Activated T-helper 2 cell treated with anti-CD3 and anti-CD28 coated beads, Interferon-gamma antibody, Interleukin-2, Interleukin-4, amounts not matched to agents 10 μg/mL and 5 μg/mL and 100 μg/mL, durations not matched to agents 14 hours and 24 hours and 36 hours (primary cell): ENCODE measurements around the gene EMD. TPM values are rescaled to one million over a fixed set of nuclear protein-coding genes. Genes with fewer than 3 reads are reported as not detected.
"Not testable (repeated sequence)": the region's sequence is repeated elsewhere in the genome, so short reads cannot be mapped to it uniquely, and the experiment has no call there.

Experiments
- DNase-seq: peaks from one replicate; pipeline ENCODE4 v3.0.0; 2021; ENCODE audit warnings: low spot score
- H3K27ac Mint-ChIP-seq: one replicate; pipeline ENCODE4 v1.8.0; 2021; ENCODE audit warnings: mixed read lengths
- H3K27me3 Mint-ChIP-seq: one replicate; pipeline ENCODE4 v1.8.0; 2021; ENCODE audit warnings: low read depth, mixed read lengths
- H3K36me3 Mint-ChIP-seq: one replicate; pipeline ENCODE4 v1.8.0; 2021; ENCODE audit warnings: low read depth, mixed read lengths
- H3K4me1 Mint-ChIP-seq: one replicate; pipeline ENCODE4 v1.8.0; 2021; ENCODE audit warnings: low read depth, mixed read lengths
- H3K4me3 Mint-ChIP-seq: one replicate; pipeline ENCODE4 v1.8.0; 2021; ENCODE audit warnings: low read depth, mild to moderate bottlenecking, moderate library complexity, mixed read lengths
- H3K9me3 Mint-ChIP-seq: one replicate; pipeline ENCODE4 v1.8.0; 2021; ENCODE audit warnings: mixed read lengths
- intact Hi-C: fragments of 100-400 bp; cut with micrococcal nuclease; formaldehyde crosslinking; loops from one replicate; pipeline ENCODE4 v1.15.1; 2023
- total RNA-seq: library from RNA; stranded (reverse); gene quantifications from 2 replicates; pipeline ENCODE4 v1.2.3, GENCODE V29; 2022

EMD gene
- total RNA-seq, 1 donor from 2014 or later: 95.6 TPM

- peak; percentile 53 for DNase-seq
- peaks cover 5% of the 10 kb centered on the region for H3K4me1 Mint-ChIP-seq
- H3K9me3 Mint-ChIP-seq: no peaks in the 10 kb centered on the region
- peak overlapping the region; percentile 100 for H3K27ac Mint-ChIP-seq
- H3K36me3 Mint-ChIP-seq: peaks cover 36% of the 10 kb centered on the region
- intact Hi-C loops: loop anchor here (5.0 kb wide), 1 partner anchor 40 kb away; the partner anchor contains the start of gene GDI1
- no peaks in the 10 kb centered on the region for H3K27me3 Mint-ChIP-seq
- peak overlapping the region; percentile 100 for H3K4me3 Mint-ChIP-seq
Measured at GRCh38 chrX:154396973-154397887, 18.1 kb downstream of the EMD start.

GRCh38 chrX:154397888-154398667 lies 19.0 kb downstream of the EMD start, which contains the start of gene RPL10:
TSS of gene RPL10 (plus strand) at chrX:154398377. CDS start at chrX:154398520, 143 bp downstream.
- peaks cover 5% of the 10 kb centered on the region for H3K4me1 Mint-ChIP-seq
- no peaks in the 10 kb centered on the region for H3K9me3 Mint-ChIP-seq
- H3K4me3 Mint-ChIP-seq: peak within 1 kb of the TSS; percentile 100
- H3K27me3 Mint-ChIP-seq: no peaks in the 10 kb centered on the region
- peak; percentile 93 for DNase-seq
- intact Hi-C loops: loop anchor here (5.0 kb wide), 1 partner anchor 39 kb away; the partner anchor contains the start of gene GDI1
- H3K27ac Mint-ChIP-seq: peak within 1 kb of the TSS; percentile 100
- H3K36me3 Mint-ChIP-seq: peaks cover 36% of the 10 kb centered on the region

GRCh38 chrX:154398668-154399526 lies 19.8 kb downstream of the EMD start:
- Mint-ChIP-seq H3K27ac (peak overlapping the region; percentile 100), H3K27me3 (no peaks in the 10 kb centered on the region)

GRCh38 chrX:154399527-154400368 lies 20.7 kb downstream of the EMD start:
- peaks cover 5% of the 10 kb centered on the region for H3K4me1 Mint-ChIP-seq
- no peak for DNase-seq
- no peaks in the 10 kb centered on the region for H3K27me3 Mint-ChIP-seq
- H3K36me3 Mint-ChIP-seq: peaks cover 36% of the 10 kb centered on the region
- peak overlapping the region; percentile 100 for H3K27ac Mint-ChIP-seq
- no peaks in the 10 kb centered on the region for H3K9me3 Mint-ChIP-seq
- intact Hi-C loops: loop anchor here (5.0 kb wide), 1 partner anchor 38 kb away; the partner anchor contains the start of gene GDI1
- peak overlapping the region; percentile 100 for H3K4me3 Mint-ChIP-seq

More at GRCh38 chrX:154398668-154399526, 19.8 kb downstream of the EMD start:
- Mint-ChIP-seq H3K4me3 (peak overlapping the region; percentile 100), H3K9me3 (no peaks in the 10 kb centered on the region), H3K4me1 (peaks cover 5% of the 10 kb centered on the region), H3K36me3 (peaks cover 36% of the 10 kb centered on the region)
- peak; percentile 78 for DNase-seq
- intact Hi-C loops: loop anchor here (5.0 kb wide), 1 partner anchor 38 kb away; the partner anchor contains the start of gene GDI1

- H3K27me3 Mint-ChIP-seq, DNase-seq, intact Hi-C loops, H3K4me1 Mint-ChIP-seq, H3K9me3 Mint-ChIP-seq: not testable (repeated sequence)
- Mint-ChIP-seq H3K36me3 (peaks cover 36% of the 10 kb centered on the region), H3K27ac (peak overlapping the region; percentile 100), H3K4me3 (peak overlapping the region; percentile 100)
Measured at GRCh38 chrX:154400369-154400817, 21.3 kb downstream of the EMD start.

- Mint-ChIP-seq H3K9me3 (no peaks in the 10 kb centered on the region), H3K36me3 (peaks cover 36% of the 10 kb centered on the region), H3K27me3 (no peaks in the 10 kb centered on the region), H3K4me1 (peaks cover 5% of the 10 kb centered on the region), H3K27ac (peak overlapping the region; percentile 100), H3K4me3 (peak overlapping the region; percentile 100)
- DNase-seq: no peak
- intact Hi-C loops: no loop called here
Measured at GRCh38 chrX:154401045-154401799, 22.1 kb downstream of the EMD start.

GRCh38 chrX:154401918-154402621 lies 23.0 kb downstream of the EMD start:
- no peak overlapping the region for H3K4me3 Mint-ChIP-seq
- H3K9me3 Mint-ChIP-seq: no peaks in the 10 kb centered on the region
- no peak for DNase-seq
- H3K27ac Mint-ChIP-seq: peak overlapping the region; percentile 31
- peaks cover 4% of the 10 kb centered on the region for H3K4me1 Mint-ChIP-seq
- H3K27me3 Mint-ChIP-seq: no peaks in the 10 kb centered on the region
- peaks cover 36% of the 10 kb centered on the region for H3K36me3 Mint-ChIP-seq
- intact Hi-C loops: no loop called here

- H3K9me3 Mint-ChIP-seq: no peaks in the 10 kb centered on the region
- peaks cover 3% of the 10 kb centered on the region for H3K4me1 Mint-ChIP-seq
- peaks cover 36% of the 10 kb centered on the region for H3K36me3 Mint-ChIP-seq
- H3K27me3 Mint-ChIP-seq: no peaks in the 10 kb centered on the region
- H3K4me3 Mint-ChIP-seq: no peak overlapping the region
- no peak for DNase-seq
- intact Hi-C loops: no loop called here
- H3K27ac Mint-ChIP-seq: peak overlapping the region; percentile 31
Measured at GRCh38 chrX:154402622-154403127, 23.6 kb downstream of the EMD start.

GRCh38 chrX:154403192-154403591 lies 24.1 kb downstream of the EMD start:
- intact Hi-C loops: no loop called here
- Mint-ChIP-seq H3K27ac (no peak overlapping the region), H3K9me3 (no peaks in the 10 kb centered on the region), H3K4me3 (no peak overlapping the region), H3K36me3 (peaks cover 33% of the 10 kb centered on the region), H3K4me1 (peaks cover 3% of the 10 kb centered on the region), H3K27me3 (no peaks in the 10 kb centered on the region)
- no peak for DNase-seq

GRCh38 chrX:154403858-154404257 lies 24.8 kb downstream of the EMD start:
- H3K9me3 Mint-ChIP-seq: no peaks in the 10 kb centered on the region
- no peaks in the 10 kb centered on the region for H3K27me3 Mint-ChIP-seq
- no peak overlapping the region for H3K27ac Mint-ChIP-seq
- peaks cover 31% of the 10 kb centered on the region for H3K36me3 Mint-ChIP-seq
- peaks cover 7% of the 10 kb centered on the region for H3K4me1 Mint-ChIP-seq
- H3K4me3 Mint-ChIP-seq: no peak overlapping the region
- no peak for DNase-seq
- intact Hi-C loops: no loop called here
